Measurements from ENCODE around the gene GAMT.

GAMT gene

GRCh38 chr19:1387684-1388636, 13.4 kb downstream of the GAMT start:
- DNase-seq (ENCODE audit: low read depth): no peak
- TF ChIP-seq CTCF (conservative IDR thresholded peaks at IDR 0.05; ENCODE audit: low read depth, low read length): no peak
- no peak overlapping the region for H3K4me3 ChIP-seq (ENCODE audit: low read depth, low read length)

- no peak overlapping the region for H3K4me3 ChIP-seq (ENCODE audit: low read depth, low read length)
- DNase-seq (ENCODE audit: low read depth): no peak
- TF ChIP-seq CTCF (conservative IDR thresholded peaks at IDR 0.05; ENCODE audit: low read depth, low read length): no peak
These were observed 14.2 kb downstream of the GAMT start for GRCh38 chr19:1386945-1387683.

GRCh38 chr19:1385816-1386215, 15.5 kb downstream of the GAMT start:
- no peak for DNase-seq (ENCODE audit: low read depth)
- H3K4me3 ChIP-seq (ENCODE audit: low read depth, low read length): no peak overlapping the region
- TF ChIP-seq CTCF (conservative IDR thresholded peaks at IDR 0.05; ENCODE audit: low read depth, low read length): no peak

- TF ChIP-seq CTCF (conservative IDR thresholded peaks at IDR 0.05; ENCODE audit: low read depth, low read length): no peak
- peak overlapping the region; percentile 89 for H3K4me3 ChIP-seq (ENCODE audit: low read depth, low read length)
- no peak for DNase-seq (ENCODE audit: low read depth)
These were observed 16.7 kb downstream of the GAMT start for GRCh38 chr19:1384478-1385110.

GRCh38 chr19:1384085-1384462, 17.3 kb downstream of the GAMT start:
- H3K4me3 ChIP-seq (ENCODE audit: low read depth, low read length): peak overlapping the region; percentile 89
- no peak for DNase-seq (ENCODE audit: low read depth)
- TF ChIP-seq CTCF (conservative IDR thresholded peaks at IDR 0.05; ENCODE audit: low read depth, low read length): no peak

GRCh38 chr19:1383312-1384084, 17.8 kb downstream of the GAMT start, which contains the start of gene NDUFS7:
Gene NDUFS7, plus strand, starts transcription at chr19:1383907. Its CDS starts 20 bp downstream, at chr19:1383927.
- DNase-seq (ENCODE audit: low read depth): peak; percentile 96
- peak; percentile 36 for TF ChIP-seq CTCF (conservative IDR thresholded peaks at IDR 0.05; ENCODE audit: low read depth, low read length)
- peak within 1 kb of the TSS; percentile 89 for H3K4me3 ChIP-seq (ENCODE audit: low read depth, low read length)

Data from choroid plexus epithelial cell (primary cell).